HEK293T (cell line): ENCODE measurements around the gene SAMD10.
"Not testable (repeated sequence)": the region's sequence is repeated elsewhere in the genome, so short reads cannot be mapped to it uniquely, and the experiment has no call there.

ENCODE experiments used
- CTCF ChIA-PET: fragments of 350-600 bp; formaldehyde crosslinking; extraction: SDS; loops from one replicate; lab custom pipeline; 2021; ENCODE audit warnings: antibody characterized with exemption, inconsistent platforms; lab: Yijun Ruan, JAX
- POLR2A ChIA-PET: fragments of 350-600 bp; formaldehyde crosslinking; extraction: SDS; loops from one replicate; lab custom pipeline; 2020; ENCODE audit warnings: antibody characterized with exemption, inconsistent platforms; lab: Yijun Ruan, JAX
- DNase-seq: peaks from one replicate; pipeline ENCODE4 v3.0.0; 2012; ENCODE audit warnings: mixed read lengths; ENCODE audit errors: extremely low spot score
- ARNT ChIP-seq: fragments of 450-650 bp; IDR thresholded peaks from 2 replicates; pipeline ENCODE4 v1.6.1; 2017; ENCODE audit warnings: mild to moderate bottlenecking
- BHLHE40 ChIP-seq: fragments of 450-650 bp; IDR thresholded peaks from 2 replicates; pipeline ENCODE4 v1.6.1; 2016; ENCODE audit warnings: mild to moderate bottlenecking, moderate library complexity, borderline replicate concordance
- CTBP1 ChIP-seq: fragments of 450-650 bp; IDR thresholded peaks from 2 replicates; pipeline ENCODE4 v1.6.1; 2016; ENCODE audit warnings: borderline replicate concordance
- ELF4 ChIP-seq: fragments of 450-650 bp; IDR thresholded peaks from 2 replicates; pipeline ENCODE4 v1.6.1; 2017; ENCODE audit warnings: antibody characterized with exemption
- FOXA1 ChIP-seq: fragments of 450-650 bp; IDR thresholded peaks from 2 replicates; pipeline ENCODE4 v1.6.1; 2016; ENCODE audit warnings: mild to moderate bottlenecking
- FOXK2 ChIP-seq: fragments of 450-650 bp; IDR thresholded peaks from 2 replicates; pipeline ENCODE4 v1.6.1; 2016; ENCODE audit warnings: mild to moderate bottlenecking
- FOXM1 ChIP-seq: fragments of 450-650 bp; IDR thresholded peaks from 2 replicates; pipeline ENCODE4 v1.6.1; 2017; ENCODE audit warnings: mild to moderate bottlenecking, borderline replicate concordance
- HDGF ChIP-seq: fragments of 450-650 bp; IDR thresholded peaks from 2 replicates; pipeline ENCODE4 v1.6.1; 2017; ENCODE audit warnings: antibody characterized with exemption, borderline replicate concordance
- L3MBTL2 ChIP-seq: fragments of 450-650 bp; conservative IDR thresholded peaks from 2 replicates; pipeline ENCODE4 v1.6.1; 2016; ENCODE audit warnings: mild to moderate bottlenecking
- LEF1 ChIP-seq: fragments of 450-650 bp; IDR thresholded peaks from 2 replicates; pipeline ENCODE4 v1.6.1; 2017; ENCODE audit warnings: mild to moderate bottlenecking, borderline replicate concordance
- NFRKB ChIP-seq: fragments of 450-650 bp; IDR thresholded peaks from 2 replicates; pipeline ENCODE4 v1.6.1; 2016; ENCODE audit warnings: mild to moderate bottlenecking, moderate library complexity
- SP1 ChIP-seq: fragments of 450-650 bp; IDR thresholded peaks from 2 replicates; pipeline ENCODE4 v1.6.1; 2017
- SUZ12 ChIP-seq: fragments of 450-650 bp; IDR thresholded peaks from 2 replicates; pipeline ENCODE4 v1.6.1; 2016; ENCODE audit warnings: mild to moderate bottlenecking
- TARDBP ChIP-seq: fragments of 450-650 bp; IDR thresholded peaks from 2 replicates; pipeline ENCODE4 v1.6.1; 2016
- ZNF384 ChIP-seq: fragments of 450-650 bp; IDR thresholded peaks from 2 replicates; pipeline ENCODE4 v1.6.1; 2016
- TF ChIP-seq, protein P1 (sequence below): fragments of 450-650 bp; IDR thresholded peaks from 2 replicates; pipeline ENCODE4 v1.6.1; 2016

SAMD10 gene

DNA sequence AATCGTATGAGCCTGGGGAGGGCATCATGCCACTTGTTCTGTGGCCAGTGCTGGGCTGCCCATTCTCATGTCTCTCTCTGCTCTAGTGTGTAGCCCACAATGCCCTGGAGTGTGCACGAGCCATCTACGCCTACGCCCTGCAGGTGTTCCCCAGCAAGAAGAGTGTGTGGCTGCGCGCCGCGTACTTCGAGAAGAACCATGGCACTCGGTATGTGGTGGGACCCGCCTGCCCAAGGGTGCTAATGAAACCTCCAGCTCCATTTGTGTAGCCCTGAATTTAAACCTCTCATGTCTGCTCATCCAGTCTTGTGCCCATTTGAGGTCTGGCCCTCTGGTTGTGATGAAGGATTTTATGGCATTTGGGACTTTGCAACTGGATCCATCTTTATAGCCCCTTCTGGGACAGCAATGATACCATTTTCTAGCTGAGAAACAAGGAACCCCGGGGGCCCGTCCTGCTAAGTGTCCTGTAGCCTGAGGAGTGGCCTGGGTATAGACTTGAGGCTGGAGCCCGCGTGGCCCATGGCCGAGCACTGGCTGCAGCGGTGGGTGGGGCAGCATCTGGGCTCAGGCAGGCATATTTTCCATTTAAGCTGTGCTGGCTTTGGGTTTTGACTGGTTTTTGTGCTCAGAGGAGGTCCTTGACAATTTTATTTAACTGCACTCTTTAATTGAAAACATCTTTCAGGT is 43.4 kb upstream of the SAMD10 start:
- POLR2A ChIA-PET, result no interaction called here
- no peak for TF ChIP-seq BHLHE40
- TF ChIP-seq FOXK2, result no peak
- no peak for TF ChIP-seq CTBP1
- no peak for TF ChIP-seq NFRKB
- TF ChIP-seq FOXM1, result no peak
- no peak for TF ChIP-seq TARDBP
- TF ChIP-seq ARNT, result no peak
- no peak for TF ChIP-seq FOXA1
- TF ChIP-seq HDGF, result no peak
- TF ChIP-seq ZNF384, result no peak
- no peak for TF ChIP-seq SUZ12
- no peak for TF ChIP-seq L3MBTL2
- TF ChIP-seq, protein P1, sequence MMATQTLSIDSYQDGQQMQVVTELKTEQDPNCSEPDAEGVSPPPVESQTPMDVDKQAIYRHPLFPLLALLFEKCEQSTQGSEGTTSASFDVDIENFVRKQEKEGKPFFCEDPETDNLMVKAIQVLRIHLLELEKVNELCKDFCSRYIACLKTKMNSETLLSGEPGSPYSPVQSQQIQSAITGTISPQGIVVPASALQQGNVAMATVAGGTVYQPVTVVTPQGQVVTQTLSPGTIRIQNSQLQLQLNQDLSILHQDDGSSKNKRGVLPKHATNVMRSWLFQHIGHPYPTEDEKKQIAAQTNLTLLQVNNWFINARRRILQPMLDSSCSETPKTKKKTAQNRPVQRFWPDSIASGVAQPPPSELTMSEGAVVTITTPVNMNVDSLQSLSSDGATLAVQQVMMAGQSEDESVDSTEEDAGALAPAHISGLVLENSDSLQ, result no peak
- TF ChIP-seq ELF4, result no peak
- no peak for TF ChIP-seq LEF1
- CTCF ChIA-PET, result no interaction called here
- no peak for DNase-seq

DNA sequence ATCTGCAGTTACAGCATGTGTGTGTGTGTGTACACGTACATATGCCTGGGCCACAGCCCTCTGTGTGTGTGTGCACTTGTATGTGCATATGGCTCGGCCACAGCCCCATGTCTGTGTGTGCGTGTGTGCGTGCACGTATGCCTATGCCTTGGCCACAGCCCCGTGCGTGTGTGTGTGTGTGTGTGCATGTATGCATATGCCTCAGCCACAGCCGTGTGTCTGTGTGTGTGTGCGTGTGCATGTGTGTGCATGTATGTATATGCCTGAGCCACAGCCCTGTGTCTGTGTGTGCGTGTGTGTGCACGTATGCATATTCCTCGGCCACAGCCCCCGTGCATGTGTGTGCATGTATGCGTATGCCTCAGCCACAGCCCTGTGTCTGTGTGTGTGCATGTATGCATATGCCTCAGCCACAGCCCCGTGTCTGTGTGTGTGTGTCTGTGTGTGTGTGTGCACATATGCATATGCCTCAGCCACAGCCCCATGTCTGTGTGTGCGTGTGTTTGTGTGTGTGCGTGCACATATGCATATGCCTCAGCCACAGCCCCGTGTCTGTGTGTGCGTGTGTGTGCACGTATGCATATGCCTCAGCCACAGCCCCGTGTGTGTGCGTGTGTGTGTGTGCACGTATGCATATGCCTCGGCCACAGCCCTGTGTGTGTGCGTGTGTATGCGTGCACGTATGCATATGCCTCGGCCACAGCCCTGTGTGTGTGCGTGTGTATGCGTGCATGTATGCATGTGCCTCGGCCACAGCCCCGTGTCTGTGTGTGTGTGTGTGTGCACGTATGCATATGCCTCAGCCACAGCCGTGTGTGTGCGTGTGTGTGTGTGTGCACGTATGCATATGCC is 41.9 kb upstream of the SAMD10 start:
- TF ChIP-seq CTBP1, result no peak
- no peak for TF ChIP-seq ARNT
- TF ChIP-seq, protein P1, result no peak
- no peak for TF ChIP-seq L3MBTL2
- TF ChIP-seq SP1, result no peak
- TF ChIP-seq LEF1, result no peak
- TF ChIP-seq HDGF, result no peak
- TF ChIP-seq FOXK2, result no peak
- no peak for TF ChIP-seq NFRKB
- no peak for TF ChIP-seq SUZ12
- no peak for TF ChIP-seq FOXM1
- no peak for TF ChIP-seq FOXA1
- TF ChIP-seq ELF4, result no peak
- no peak for TF ChIP-seq ZNF384
- no peak for TF ChIP-seq BHLHE40
- DNase-seq, result no peak
- POLR2A ChIA-PET, result no interaction called here
- CTCF ChIA-PET, result no interaction called here

DNA sequence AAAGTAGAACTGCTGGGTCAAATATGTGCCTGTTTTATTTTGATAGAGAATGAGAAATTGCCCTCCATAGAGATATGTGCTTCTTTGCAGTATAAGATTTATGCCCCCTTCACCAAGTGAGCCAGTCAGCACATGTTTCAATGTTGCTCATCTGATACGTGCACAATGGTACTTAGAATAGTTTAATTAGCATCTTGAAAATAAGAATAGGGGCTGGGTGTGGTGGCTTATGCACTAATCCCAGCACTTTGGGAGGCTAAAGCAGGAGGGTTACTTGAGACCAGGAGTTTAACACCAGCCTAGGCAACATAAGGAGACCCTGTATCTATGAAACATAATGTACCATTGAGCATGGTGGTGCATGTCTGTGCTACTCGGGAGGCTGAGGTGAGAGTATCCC is 36.2 kb upstream of the SAMD10 start:
- no peak for TF ChIP-seq L3MBTL2
- ChIA-PET CTCF (no interaction called here), POLR2A (no interaction called here)
- no peak for DNase-seq

GRCh38 chr20:64012385-64013154 is 33.1 kb upstream of the SAMD10 start:
- DNase-seq, POLR2A ChIA-PET, CTCF ChIA-PET: not testable (repeated sequence)

- ChIA-PET POLR2A (no interaction called here), CTCF (no interaction called here)
- DNase-seq, result no peak
- no peak for TF ChIP-seq FOXM1
- TF ChIP-seq ELF4, result no peak
- TF ChIP-seq L3MBTL2, result no peak
- no peak for TF ChIP-seq TARDBP
- TF ChIP-seq LEF1, result no peak
Measured at GRCh38 chr20:64011366-64011779, 31.9 kb upstream of the SAMD10 start.

- TF ChIP-seq BHLHE40 (no peak), FOXK2 (no peak), SP1 (no peak), L3MBTL2 (no peak), CTBP1 (no peak), FOXA1 (no peak), FOXM1 (no peak), TARDBP (no peak), SUZ12 (no peak), ARNT (no peak), ZNF384 (no peak), HDGF (no peak), NFRKB (no peak), ELF4 (no peak), LEF1 (no peak)
- TF ChIP-seq, protein P1, result no peak
- DNase-seq, result no peak
- POLR2A ChIA-PET, result no interaction called here
- CTCF ChIA-PET, result no interaction called here
Measured at GRCh38 chr20:64010711-64011237, 31.3 kb upstream of the SAMD10 start.
